Esophagus muscularis mucosa (tissue), 4 donors: Measurements from ENCODE around the gene LBHD1. TPM values are rescaled to one million over a fixed set of nuclear protein-coding genes. Genes with fewer than 3 reads are reported as not detected.
"Not testable (repeated sequence)": the region's sequence is repeated elsewhere in the genome, so short reads cannot be mapped to it uniquely, and the experiment has no call there.

Experiments
- DNase-seq: peaks from one replicate; pipeline ENCODE4 v3.0.0-alpha.2; 2017; ENCODE audit errors: extremely low spot score
- H3K27ac ChIP-seq, 4 donors: fragments of 200-600 bp; sonication (generic); replicated peaks in 1 of 4; 1 replicate in 3 of 4; 2 replicates in 1 of 4; pipeline ENCODE4 v1.5.1; 2016 to 2019; ENCODE audit warnings: mild to moderate bottlenecking in 1 of 4
- H3K27me3 ChIP-seq, 4 donors: fragments of 200-600 bp; sonication (generic); one replicate each; pipeline versions ENCODE4 v1.5.1 to v1.6.0; 2016 to 2019
- H3K36me3 ChIP-seq, 4 donors: fragments of 200-600 bp; sonication (generic); one replicate each; pipeline ENCODE4 v1.5.1; 2016 to 2019
- H3K4me1 ChIP-seq, 4 donors: fragments of 200-600 bp; sonication (generic); one replicate each; pipeline ENCODE4 v1.5.1; 2016 to 2019
- H3K4me3 ChIP-seq, 4 donors: fragments of 200-600 bp; sonication (generic); 1 replicate in 2 of 4; 2 replicates in 2 of 4; pipeline ENCODE4 v1.5.1; 2016 to 2019; ENCODE audit warnings: mild to moderate bottlenecking in 4 of 4, moderate library complexity in 1 of 4
- H3K9me3 ChIP-seq, 4 donors: fragments of 200-600 bp; sonication (generic); 1 replicate in 3 of 4; 2 replicates in 1 of 4; pipeline ENCODE4 v1.5.1; 2016 to 2019
- EP300 ChIP-seq: sonication (generic); formaldehyde crosslinking; IDR thresholded peaks from one replicate; pipeline ENCODE4 v1.6.1; 2017; ENCODE audit warnings: antibody characterized with exemption
- POLR2A ChIP-seq: fragments of 450-650 bp; IDR thresholded peaks from one replicate; pipeline ENCODE4 v1.6.1; 2017; ENCODE audit warnings: antibody characterized with exemption, moderate library complexity, mild to moderate bottlenecking, low read depth
- POLR2AphosphoS5 ChIP-seq, 2 donors: sonication (generic); formaldehyde crosslinking; IDR thresholded peaks; one replicate each; pipeline ENCODE4 v1.6.1; 2017; ENCODE audit warnings: antibody characterized with exemption in 2 of 2
- WGBS: methylation state at CpG from one replicate; pipeline ENCODE4 v1.1.5; 2018; 5-methylcytosine and 5-hydroxymethylcytosine counted together
- intact Hi-C: fragments of 100-400 bp; cut with DNase I; formaldehyde crosslinking; loops from one replicate; pipeline ENCODE4 v1.15.1; 2023
- total RNA-seq, 4 donors: library from RNA; depleted of rRNA; stranded (reverse); fragments of >200 nt; gene quantifications; one replicate each; pipeline versions ENCODE4 v1.1.0 to v1.2.1, GENCODE V29; 2016
- TF ChIP-seq, protein P1 (sequence below), 3 experiments: fragments of 200-600 bp in 2 of 3; fragments of 450-650 bp in 1 of 3; sonication (generic) in 2 of 3; IDR thresholded peaks; one replicate each; pipeline ENCODE4 v1.5.1; 2017 to 2019; ENCODE audit warnings: antibody characterized with exemption in 3 of 3, mild to moderate bottlenecking in 2 of 3, moderate library complexity in 1 of 3

The LBHD1 gene
- total RNA-seq, 4 donors from 2014 or later, result 1.6 to 2.5 (median 1.7) TPM

DNA sequence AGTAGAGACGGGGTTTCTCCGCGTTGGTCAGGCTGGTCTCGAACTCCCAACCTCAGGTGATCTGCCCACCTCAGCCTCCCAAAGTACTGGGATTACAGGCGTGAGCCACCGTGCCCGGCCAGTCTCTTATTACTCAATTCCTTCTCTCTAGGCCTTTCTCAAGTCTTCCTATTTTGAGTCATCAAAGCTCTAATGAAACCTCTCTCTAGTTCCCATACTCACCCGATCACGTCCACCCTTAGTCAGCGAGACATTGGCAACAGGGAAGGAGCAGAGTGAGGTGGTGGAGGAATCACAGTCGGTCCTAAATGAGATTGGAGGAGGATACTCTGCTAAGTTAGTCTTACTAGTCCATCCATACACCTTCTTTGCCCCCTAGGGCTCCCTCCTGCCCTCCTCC, 30.2 kb upstream of the LBHD1 start:
- no peak for DNase-seq
- no peak overlapping the region for H3K27ac ChIP-seq
- H3K27me3 ChIP-seq, result no peaks in the 10 kb centered on the region
- WGBS, result 92% methylated on average over 11 of the region's 11 CpGs
- intact Hi-C loops, result no loop called here
- TF ChIP-seq EP300, result no peak
- no peak for TF ChIP-seq POLR2AphosphoS5 (IDR thresholded peaks at IDR 0.05)
- TF ChIP-seq, protein P1, sequence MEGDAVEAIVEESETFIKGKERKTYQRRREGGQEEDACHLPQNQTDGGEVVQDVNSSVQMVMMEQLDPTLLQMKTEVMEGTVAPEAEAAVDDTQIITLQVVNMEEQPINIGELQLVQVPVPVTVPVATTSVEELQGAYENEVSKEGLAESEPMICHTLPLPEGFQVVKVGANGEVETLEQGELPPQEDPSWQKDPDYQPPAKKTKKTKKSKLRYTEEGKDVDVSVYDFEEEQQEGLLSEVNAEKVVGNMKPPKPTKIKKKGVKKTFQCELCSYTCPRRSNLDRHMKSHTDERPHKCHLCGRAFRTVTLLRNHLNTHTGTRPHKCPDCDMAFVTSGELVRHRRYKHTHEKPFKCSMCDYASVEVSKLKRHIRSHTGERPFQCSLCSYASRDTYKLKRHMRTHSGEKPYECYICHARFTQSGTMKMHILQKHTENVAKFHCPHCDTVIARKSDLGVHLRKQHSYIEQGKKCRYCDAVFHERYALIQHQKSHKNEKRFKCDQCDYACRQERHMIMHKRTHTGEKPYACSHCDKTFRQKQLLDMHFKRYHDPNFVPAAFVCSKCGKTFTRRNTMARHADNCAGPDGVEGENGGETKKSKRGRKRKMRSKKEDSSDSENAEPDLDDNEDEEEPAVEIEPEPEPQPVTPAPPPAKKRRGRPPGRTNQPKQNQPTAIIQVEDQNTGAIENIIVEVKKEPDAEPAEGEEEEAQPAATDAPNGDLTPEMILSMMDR (IDR thresholded peaks at IDR 0.05), result no peak
- no peak for TF ChIP-seq POLR2A
- H3K4me3 ChIP-seq, result no peak overlapping the region
- no peaks in the 10 kb centered on the region for H3K9me3 ChIP-seq
- H3K4me1 ChIP-seq, result peaks cover 17 to 21% (median 20%) of the 10 kb centered on the region in 4 donors
- peaks cover 0 to 28% (median 14%) of the 10 kb centered on the region in 4 donors for H3K36me3 ChIP-seq

DNA sequence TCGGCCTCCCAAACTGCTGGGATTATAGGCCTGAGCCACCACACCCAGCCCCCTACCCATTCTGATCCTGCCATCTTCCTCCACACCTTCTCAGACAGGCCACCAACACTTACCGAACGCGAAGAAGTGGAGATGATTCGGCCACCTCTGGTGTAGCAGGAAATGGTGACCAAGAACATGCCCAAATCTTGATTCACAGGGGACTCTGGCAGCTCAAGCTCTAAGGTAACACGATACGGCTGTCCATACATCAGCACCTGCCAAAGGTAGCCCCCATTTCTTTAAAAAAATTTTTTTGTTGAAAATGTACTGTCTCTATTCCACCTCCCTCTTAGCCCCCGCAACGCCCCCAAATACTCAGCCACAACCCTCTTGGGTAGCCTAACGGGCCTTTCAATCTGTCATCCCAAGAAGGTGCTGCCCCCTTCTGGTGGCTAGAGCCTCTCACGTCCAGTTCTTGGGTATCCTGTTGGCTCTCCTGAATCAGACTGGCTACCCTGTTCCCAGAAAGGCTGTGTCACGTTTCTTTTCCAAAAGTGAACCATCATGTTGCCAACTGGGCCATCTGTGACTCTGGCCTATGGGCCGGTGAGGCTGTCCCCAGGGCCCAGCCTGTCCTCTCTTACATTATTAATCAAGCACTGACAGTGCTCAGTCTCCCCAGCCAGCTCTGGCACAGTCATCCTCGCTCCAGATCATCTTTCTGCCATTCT, 22.5 kb upstream of the LBHD1 start:
- DNase-seq, result peak; percentile 93
- TF ChIP-seq, protein P1 (IDR thresholded peaks at IDR 0.05), result peak; percentile 73 to 81 (median 79)
- TF ChIP-seq EP300 (no peak), POLR2AphosphoS5 (IDR thresholded peaks at IDR 0.05) (peak; percentile 25 to 56)
- 44% methylated on average over 14 of the region's 14 CpGs for WGBS
- H3K4me3 ChIP-seq, result no peak overlapping the region
- no peaks in the 10 kb centered on the region for H3K9me3 ChIP-seq
- peaks cover 8 to 24% (median 16%) of the 10 kb centered on the region in 4 donors for H3K4me1 ChIP-seq
- intact Hi-C loops, result loop anchor here (5.0 kb wide), 1 partner anchor 312 kb away; no protein-coding TSS in a partner anchor
- H3K27ac ChIP-seq, result peak overlapping the region in 1 of 4 donors; percentile 7
- no peaks in the 10 kb centered on the region for H3K27me3 ChIP-seq
- H3K36me3 ChIP-seq, result peaks cover 17 to 48% (median 37%) of the 10 kb centered on the region in 4 donors

DNA sequence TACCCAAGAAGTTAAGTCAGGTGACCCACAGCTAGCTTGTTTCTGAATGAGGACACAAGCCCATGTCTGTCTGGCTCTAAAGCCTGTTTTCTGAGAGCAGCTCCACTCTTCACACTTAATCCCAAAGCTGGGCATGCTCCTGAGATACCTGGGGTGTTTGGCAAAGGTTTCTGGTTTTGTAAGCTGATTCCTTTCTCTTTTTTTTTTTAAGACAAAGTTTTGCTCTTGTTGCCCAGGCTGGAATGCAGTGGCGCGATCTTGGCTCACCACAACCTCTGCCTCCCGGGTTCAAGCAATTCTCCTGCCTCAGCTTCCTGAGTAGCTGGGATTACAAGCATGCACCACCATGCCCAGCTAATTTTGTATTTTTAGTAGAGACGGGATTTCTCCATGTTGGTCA, 21.6 kb upstream of the LBHD1 start:
- H3K9me3 ChIP-seq, H3K27me3 ChIP-seq, H3K4me3 ChIP-seq, H3K27ac ChIP-seq, DNase-seq, intact Hi-C loops: not testable (repeated sequence)
- H3K36me3 ChIP-seq, result peaks cover 17 to 48% (median 37%) of the 10 kb centered on the region in 4 donors
- WGBS, result 83% methylated on average over 4 of the region's 4 CpGs
- H3K4me1 ChIP-seq, result peaks cover 8 to 31% (median 22%) of the 10 kb centered on the region in 4 donors

DNA sequence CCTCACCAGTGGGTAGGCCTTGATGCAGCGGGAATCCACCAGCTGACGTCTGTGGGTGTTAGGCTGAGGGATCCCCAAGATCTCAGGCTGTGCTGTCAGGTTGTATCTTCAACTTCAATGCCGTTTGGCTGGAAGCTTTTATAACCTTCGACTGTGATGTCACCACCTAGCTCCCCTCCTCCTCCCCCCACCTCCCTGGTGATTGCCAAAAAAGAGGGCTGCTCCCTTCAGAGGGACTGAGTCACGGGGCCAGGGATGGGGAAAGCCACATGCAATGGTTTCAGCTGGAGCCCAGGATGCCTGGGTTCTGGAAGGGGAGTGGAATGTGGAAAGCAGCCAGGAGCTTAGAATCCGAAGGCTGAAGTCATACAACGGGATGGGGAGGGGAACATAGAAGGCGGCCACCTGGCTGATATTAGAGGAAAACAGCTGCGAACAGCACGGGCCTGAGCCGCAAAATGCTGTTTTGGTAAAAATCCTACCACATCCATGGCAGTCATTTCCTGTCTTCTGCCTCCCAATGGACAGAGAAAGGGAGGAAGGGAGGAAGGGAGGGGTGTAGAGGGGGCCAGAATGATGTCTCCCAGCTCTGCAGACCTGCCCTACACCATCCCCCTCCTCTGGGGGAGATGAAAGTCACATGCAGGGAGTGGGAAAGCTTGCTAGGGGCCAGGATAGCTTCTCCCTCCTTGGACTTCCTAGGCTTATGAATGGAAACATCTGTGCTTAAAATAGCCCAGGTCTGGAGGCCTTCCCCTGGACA, 17.5 kb upstream of the LBHD1 start, which contains the start of gene LRRN4CL:
TSS of gene LRRN4CL (minus strand) at position 110 of the 763 bp plus-strand sequence. CDS start 1,022 bp downstream, outside the sequence.
- TF ChIP-seq POLR2AphosphoS5 (IDR thresholded peaks at IDR 0.05), result peak; percentile 76 to 87
- TF ChIP-seq, protein P1 (IDR thresholded peaks at IDR 0.05), result no peak
- peak; percentile 24 for TF ChIP-seq POLR2A
- no peak for TF ChIP-seq EP300
- Histone ChIP-seq H3K36me3 (peaks cover 17 to 45% (median 37%) of the 10 kb centered on the region in 4 donors), H3K9me3 (no peaks in the 10 kb centered on the region), H3K27me3 (peaks cover 3 to 20% (median 8%) of the 10 kb centered on the region in 4 donors), H3K4me1 (peaks cover 10 to 39% (median 30%) of the 10 kb centered on the region in 4 donors), H3K4me3 (peak within 1 kb of the TSS; percentile 47 to 57 (median 50)), H3K27ac (peak within 1 kb of the TSS; percentile 57 to 80 (median 72))
- intact Hi-C loops, result no loop called here
- WGBS, result 39% methylated on average over 11 of the region's 11 CpGs
- DNase-seq, result peak; percentile 97

DNA sequence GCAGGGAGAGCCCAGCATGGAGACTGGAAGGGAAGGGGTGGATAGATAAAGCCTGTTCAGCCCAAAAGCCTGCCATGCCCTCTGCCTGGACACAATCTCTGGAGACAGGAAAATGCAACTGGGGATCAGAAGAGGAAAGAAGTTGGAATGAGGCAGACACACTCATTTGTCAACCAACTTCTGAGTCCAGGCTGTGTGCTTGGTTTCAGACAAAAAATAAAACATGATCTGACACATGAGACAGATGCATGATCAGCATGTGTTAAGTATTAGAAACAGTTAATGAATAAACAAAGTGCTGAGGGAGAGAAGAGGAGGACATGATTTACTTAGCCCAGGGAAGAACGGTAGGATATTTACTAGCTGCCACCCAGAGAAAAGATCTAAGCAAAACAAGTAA, 16.4 kb upstream of the LBHD1 start:
- no peak for DNase-seq
- Histone ChIP-seq H3K9me3 (no peaks in the 10 kb centered on the region), H3K4me3 (peak overlapping the region; percentile 47 to 57 (median 50)), H3K27ac (peak overlapping the region; percentile 57 to 80 (median 72)), H3K27me3 (peaks cover 3 to 20% (median 8%) of the 10 kb centered on the region in 4 donors), H3K36me3 (peaks cover 12 to 39% (median 35%) of the 10 kb centered on the region in 4 donors), H3K4me1 (peaks cover 7 to 34% (median 28%) of the 10 kb centered on the region in 4 donors)
- WGBS, result 34% methylated on average over 1 of the region's 1 CpG
- intact Hi-C loops, result no loop called here
- TF ChIP-seq EP300, result no peak
- TF ChIP-seq, protein P1 (IDR thresholded peaks at IDR 0.05), result no peak
- TF ChIP-seq POLR2A, result no peak
- TF ChIP-seq POLR2AphosphoS5 (IDR thresholded peaks at IDR 0.05), result no peak
